GM21576 (cell line): ENCODE measurements around the gene OTULINL.
"Not testable (repeated sequence)": the region's sequence is repeated elsewhere in the genome, so short reads cannot be mapped to it uniquely, and the experiment has no call there.

Experiments used
- ATAC-seq: cut with Tn5 transposase; IDR thresholded peaks from one replicate; pipeline ENCODE4 v1.9.1; 2021; ENCODE audit warnings: mild to moderate bottlenecking, moderate library complexity; ENCODE audit not compliant: unreplicated experiment

OTULINL gene

GRCh38 chr5:14581106-14581890, at the start of gene OTULINL:
OTULINL (plus strand) TSS chr5:14581792; CDS start chr5:14581895, 103 bp downstream.
- ATAC-seq, result peak; percentile 98

- ATAC-seq, result no peak
Measured at GRCh38 chr5:14532180-14532579, 49.4 kb upstream of the OTULINL start.

- no peak for ATAC-seq
Measured at GRCh38 chr5:14534773-14535172, 46.8 kb upstream of the OTULINL start.

DNA sequence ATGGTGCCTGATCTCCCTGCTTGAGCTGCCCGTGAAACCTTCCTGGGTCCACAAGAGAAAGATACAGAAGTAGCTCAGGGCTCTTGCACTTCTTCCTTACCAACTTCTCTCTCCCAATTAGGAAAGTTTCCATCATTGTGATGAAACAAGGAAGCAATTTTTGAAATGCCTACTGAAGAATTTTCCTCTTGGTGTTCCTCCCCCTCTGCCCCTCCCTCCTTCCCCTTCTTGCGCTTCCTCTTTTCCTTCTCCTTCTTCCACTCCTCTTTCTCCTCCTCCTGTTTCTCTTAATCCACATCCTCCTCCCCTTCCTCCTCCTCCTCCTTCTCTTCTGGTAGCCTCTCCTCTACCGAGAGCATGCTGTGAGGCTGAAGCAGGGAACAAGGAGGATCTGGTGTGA, 36.3 kb upstream of the OTULINL start:
- ATAC-seq, result no peak

DNA sequence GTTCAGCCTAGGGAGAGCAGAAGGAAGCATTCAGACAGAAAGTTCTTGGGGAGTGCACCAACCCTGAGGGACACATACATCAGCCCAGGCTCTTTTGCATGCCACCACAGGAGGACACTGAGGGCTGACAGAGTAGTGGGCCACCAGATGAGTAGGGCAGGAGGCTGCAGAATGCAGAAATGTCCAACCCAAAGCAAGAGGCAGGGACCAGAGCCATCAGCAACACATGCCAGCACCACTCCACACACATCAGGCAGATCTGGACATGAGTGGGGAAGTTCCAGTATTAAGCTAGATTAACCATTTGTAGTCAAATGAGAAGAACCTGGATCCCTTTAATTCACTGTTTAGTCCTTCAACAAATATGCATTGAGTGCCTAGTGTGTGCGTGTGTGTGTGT, 35.7 kb upstream of the OTULINL start:
- no peak for ATAC-seq

DNA sequence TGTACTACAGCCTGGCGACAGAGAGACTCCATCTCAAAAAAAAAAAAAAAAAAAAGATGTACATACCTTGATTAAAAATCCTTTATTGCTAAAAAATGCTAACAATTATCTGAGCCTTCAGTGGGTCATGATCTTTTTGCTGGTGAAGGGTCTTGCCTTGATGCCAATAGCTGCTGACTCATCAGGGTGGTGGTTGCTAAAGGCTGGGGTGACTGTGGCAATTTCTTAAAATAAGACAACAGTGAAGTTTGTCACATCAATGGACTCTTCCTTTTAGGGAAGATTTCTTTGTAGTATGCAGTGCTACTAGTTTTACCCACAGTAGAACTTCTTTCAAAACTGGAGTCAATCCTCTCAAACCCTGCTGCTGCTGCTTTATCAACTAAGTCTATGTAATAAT, 33.9 kb upstream of the OTULINL start:
- no peak for ATAC-seq

- no peak for ATAC-seq
Measured at GRCh38 chr5:14551211-14551610, 30.4 kb upstream of the OTULINL start.

- no peak for ATAC-seq
Measured at GRCh38 chr5:14552017-14552416, 29.6 kb upstream of the OTULINL start.

DNA sequence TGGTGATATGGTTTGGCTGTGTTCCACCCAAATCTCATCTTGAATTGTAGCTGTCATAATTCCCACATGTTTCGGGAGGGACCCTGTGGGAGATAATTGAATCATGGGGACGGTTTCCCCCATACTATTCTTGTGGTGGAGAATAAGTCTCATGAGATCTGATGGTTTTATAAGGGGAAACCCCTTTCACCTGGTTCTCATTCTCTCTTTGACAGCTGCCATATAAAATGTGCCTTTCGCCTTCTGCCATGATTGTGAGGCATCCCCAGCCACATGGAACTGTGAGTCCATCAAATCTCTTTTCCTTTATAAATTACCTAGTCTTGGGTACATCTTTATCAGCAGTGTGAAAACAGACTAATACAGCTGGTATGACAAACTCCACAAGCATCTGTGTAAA, 27.3 kb upstream of the OTULINL start:
- not testable (repeated sequence) for ATAC-seq

DNA sequence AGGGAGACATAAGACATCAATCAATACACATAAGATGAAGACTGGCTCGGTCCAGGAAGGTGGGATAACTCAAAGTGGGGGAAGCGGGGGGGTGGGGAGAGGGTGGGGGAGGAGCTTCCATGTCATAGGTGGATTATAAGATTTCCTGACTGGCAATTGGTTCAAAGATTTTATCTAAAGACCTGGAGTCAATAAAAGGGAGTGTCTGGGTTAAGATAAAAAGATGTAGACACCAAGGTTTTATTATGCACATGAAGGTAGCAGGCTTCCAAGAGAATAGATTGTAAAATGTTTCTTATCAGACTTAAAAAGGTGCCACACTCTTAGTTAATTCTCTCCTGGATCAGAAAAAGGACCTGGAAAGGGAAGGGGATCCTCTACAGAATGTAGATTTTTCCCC, 25.6 kb upstream of the OTULINL start:
- ATAC-seq, result no peak

DNA sequence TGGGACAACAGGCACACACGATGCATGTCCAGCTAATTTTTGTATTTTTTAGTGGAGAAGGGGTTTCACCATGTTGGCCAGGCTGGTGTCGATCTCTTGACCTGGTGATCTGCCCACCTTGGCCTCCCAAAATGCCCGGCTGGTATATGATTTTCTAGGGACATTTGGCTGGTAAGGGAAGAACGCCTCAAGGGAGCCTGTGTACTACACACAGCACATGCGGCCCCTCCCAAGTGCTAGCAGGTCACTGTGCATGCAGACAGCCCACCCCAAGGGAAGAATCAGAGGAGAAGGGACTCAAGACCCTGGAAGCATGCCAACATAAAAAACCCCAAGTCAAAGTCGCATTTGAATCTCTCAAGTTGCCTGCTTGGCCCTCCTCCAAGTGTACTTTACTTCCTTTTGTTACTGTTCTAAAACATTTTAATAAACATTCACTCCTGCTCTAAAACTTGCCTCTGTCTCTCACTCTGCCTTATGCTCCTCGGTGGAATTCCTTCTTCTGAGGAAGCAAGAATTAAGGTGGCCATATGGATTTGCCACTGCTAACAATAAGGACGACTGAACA, 24.3 kb upstream of the OTULINL start:
- no peak for ATAC-seq

- no peak for ATAC-seq
Measured at GRCh38 chr5:14557791-14558415, 23.7 kb upstream of the OTULINL start.

GRCh38 chr5:14560091-14560595, 21.4 kb upstream of the OTULINL start:
- no peak for ATAC-seq

DNA sequence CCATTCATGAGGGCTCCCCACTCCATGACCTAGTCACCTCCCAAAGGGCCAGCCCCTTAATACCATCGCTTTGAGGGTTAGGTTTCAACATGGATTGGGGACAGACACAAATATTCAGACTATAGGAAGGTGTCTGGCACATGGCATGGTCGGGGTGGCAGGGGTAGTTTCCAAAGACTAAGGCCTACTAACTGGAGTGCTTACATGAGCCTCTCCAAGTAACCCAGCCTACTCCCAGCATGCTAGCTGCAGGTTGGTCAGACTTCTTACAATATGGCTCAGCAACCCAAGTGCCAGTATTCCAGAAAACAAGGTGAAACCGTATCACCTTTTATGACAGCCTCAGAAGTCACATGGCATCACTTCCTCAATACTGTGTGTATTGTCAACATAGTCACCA, 19.9 kb upstream of the OTULINL start:
- ATAC-seq, result no peak

DNA sequence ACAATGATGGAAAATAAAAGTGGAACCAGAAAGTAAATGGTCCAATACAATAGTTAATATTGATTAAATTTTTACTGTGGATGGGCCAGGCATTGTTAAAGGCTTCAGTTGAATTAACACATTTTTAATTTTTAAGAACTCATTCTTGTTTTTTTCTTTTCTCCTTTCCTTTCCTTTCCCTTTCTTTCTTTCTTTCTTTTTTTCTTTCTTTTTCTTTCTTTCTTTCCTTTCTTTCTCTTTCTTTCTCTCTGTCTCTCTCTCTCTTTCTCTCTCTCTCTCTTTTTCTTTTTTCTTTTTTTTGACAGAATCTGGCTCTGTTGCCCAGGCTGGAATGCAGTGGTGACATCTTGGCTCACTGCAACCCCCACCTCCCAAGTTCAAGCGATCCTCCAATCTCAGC, 13.3 kb upstream of the OTULINL start:
- no peak for ATAC-seq

- ATAC-seq, result no peak
Measured at GRCh38 chr5:14569948-14570691, 11.5 kb upstream of the OTULINL start.

GRCh38 chr5:14571901-14572300, 9.7 kb upstream of the OTULINL start:
- no peak for ATAC-seq

DNA sequence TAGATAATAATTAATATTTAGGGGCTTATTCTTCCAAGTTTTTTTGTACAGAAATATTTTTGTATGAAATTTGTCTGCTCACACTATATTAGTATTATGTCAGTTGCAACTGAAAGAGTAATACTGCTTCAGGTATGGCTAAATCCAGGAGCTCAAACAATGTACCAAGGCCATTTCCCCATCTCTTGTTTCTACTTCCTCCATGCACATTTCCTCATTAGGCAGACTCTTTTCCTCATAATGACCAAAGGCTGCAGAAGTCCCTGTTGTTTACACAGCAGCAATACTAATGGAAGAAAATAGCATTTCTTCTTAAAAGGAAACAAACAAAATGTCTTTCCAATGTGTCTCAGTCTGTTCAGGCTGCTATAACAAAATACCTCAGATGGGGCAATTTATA, 9.2 kb upstream of the OTULINL start:
- ATAC-seq, result no peak

GRCh38 chr5:14572836-14573235, 8.8 kb upstream of the OTULINL start:
- no peak for ATAC-seq

- ATAC-seq, result no peak
Measured at GRCh38 chr5:14574096-14574495, 7.5 kb upstream of the OTULINL start.

DNA sequence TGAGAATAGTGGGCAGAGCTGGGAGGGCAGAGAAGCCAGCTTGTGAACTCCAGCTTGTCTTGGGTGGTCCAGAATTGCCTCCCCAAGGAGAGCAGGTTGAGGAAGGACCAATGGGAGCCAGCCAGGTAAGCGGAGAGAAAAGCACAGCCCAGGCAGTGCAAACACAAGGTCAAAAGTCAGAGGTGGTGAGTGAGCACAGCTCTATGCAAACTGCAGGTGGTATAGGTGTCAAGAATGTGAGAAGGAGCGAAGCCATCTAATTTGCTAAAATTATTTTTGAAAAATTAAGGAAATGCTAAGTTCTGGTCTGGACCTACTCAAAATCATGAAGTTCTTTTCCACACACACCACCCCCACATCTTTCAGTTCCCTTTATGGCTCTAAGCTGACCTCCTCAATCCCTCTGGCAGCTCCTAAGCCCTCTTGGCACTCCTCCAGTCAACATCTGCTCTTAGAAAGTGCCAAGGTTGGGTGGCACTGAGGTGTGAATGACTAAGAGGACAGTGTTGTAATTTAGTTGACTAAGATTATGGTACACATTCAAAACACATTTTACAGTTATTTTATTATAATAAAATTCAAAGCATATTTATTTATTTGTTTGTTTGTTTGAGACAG, 6.6 kb upstream of the OTULINL start:
- no peak for ATAC-seq
